Astrocyte of the cerebellum (primary cell): ENCODE measurements around the gene MGAT4A.

Source experiments
- DNase-seq: peaks from one replicate; pipeline ENCODE4 v3.0.0-alpha.2; 2011; ENCODE audit warnings: low read depth
- H3K4me3 ChIP-seq: 2 replicates; pipeline ENCODE4 v1.5.1; 2011; ENCODE audit warnings: mild to moderate bottlenecking, low read depth, low read length, moderate library complexity
- in situ Hi-C: cut with HindIII; loops from 2 replicates; pipeline ENCODE4 v1.10.0; 2017; ENCODE audit warnings: low sequenced_read_pairs
- TF ChIP-seq, protein P1 (sequence below): IDR thresholded peaks from 2 replicates; pipeline ENCODE4 v1.5.1; 2012; ENCODE audit warnings: low read length, low read depth, moderate library complexity, mild to moderate bottlenecking; ENCODE audit errors: missing control alignments

Gene MGAT4A

GRCh38 chr2:98715812-98716451 lies 15.0 kb downstream of the MGAT4A start:
- no peak for DNase-seq
- H3K4me3 ChIP-seq, result no peak overlapping the region
- TF ChIP-seq, protein P1, sequence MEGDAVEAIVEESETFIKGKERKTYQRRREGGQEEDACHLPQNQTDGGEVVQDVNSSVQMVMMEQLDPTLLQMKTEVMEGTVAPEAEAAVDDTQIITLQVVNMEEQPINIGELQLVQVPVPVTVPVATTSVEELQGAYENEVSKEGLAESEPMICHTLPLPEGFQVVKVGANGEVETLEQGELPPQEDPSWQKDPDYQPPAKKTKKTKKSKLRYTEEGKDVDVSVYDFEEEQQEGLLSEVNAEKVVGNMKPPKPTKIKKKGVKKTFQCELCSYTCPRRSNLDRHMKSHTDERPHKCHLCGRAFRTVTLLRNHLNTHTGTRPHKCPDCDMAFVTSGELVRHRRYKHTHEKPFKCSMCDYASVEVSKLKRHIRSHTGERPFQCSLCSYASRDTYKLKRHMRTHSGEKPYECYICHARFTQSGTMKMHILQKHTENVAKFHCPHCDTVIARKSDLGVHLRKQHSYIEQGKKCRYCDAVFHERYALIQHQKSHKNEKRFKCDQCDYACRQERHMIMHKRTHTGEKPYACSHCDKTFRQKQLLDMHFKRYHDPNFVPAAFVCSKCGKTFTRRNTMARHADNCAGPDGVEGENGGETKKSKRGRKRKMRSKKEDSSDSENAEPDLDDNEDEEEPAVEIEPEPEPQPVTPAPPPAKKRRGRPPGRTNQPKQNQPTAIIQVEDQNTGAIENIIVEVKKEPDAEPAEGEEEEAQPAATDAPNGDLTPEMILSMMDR, result no peak
- in situ Hi-C loops, result no loop called here

GRCh38 chr2:98713332-98714015 lies 17.5 kb downstream of the MGAT4A start:
- H3K4me3 ChIP-seq, result no peak overlapping the region
- in situ Hi-C loops, result no loop called here
- TF ChIP-seq, protein P1, result no peak
- no peak for DNase-seq

GRCh38 chr2:98712145-98712544 lies 18.8 kb downstream of the MGAT4A start:
- TF ChIP-seq, protein P1, result no peak
- in situ Hi-C loops, result no loop called here
- no peak for DNase-seq
- no peak overlapping the region for H3K4me3 ChIP-seq

GRCh38 chr2:98711506-98711905 lies 19.4 kb downstream of the MGAT4A start:
- in situ Hi-C loops, result no loop called here
- TF ChIP-seq, protein P1, result no peak
- H3K4me3 ChIP-seq, result no peak overlapping the region
- DNase-seq, result no peak

DNA sequence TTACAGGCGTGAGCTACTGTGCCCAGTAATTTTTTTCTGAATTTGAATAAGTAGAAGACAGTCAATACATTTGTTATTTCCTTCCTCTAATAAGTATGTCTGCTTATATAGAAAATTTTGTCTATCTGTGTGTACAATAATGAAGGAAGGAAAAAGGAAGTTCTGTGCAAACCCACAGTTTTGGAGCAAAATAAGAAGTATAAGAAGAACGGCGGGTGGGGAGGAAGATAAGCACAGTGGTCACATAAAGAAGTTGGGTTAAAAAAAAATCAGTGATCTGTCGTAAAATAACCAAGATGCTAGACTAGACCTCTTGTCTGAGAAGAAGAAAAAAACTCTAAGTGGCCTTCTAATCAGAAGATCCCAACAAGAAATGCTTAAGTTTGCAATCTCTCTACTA lies 20.2 kb downstream of the MGAT4A start:
- in situ Hi-C loops, result no loop called here
- H3K4me3 ChIP-seq, result no peak overlapping the region
- no peak for DNase-seq
- TF ChIP-seq, protein P1, result no peak

GRCh38 chr2:98709535-98709934 lies 21.4 kb downstream of the MGAT4A start:
- TF ChIP-seq, protein P1, result no peak
- no peak overlapping the region for H3K4me3 ChIP-seq
- in situ Hi-C loops, result no loop called here
- peak; percentile 1 for DNase-seq
